GM12875 (cell line): ENCODE measurements around the gene SCN11A.

Experiments used
- H3K4me3 ChIP-seq: one replicate; pipeline ENCODE4 v1.5.1; 2011; ENCODE audit warnings: low read depth, low read length, control low read depth
- CTCF ChIP-seq: IDR thresholded peaks from 2 replicates; pipeline ENCODE4 v1.5.1; 2011; ENCODE audit warnings: low read depth, mild to moderate bottlenecking, control low read depth, inconsistent platforms, low read length, moderate library complexity, borderline replicate concordance; ENCODE audit not compliant: insufficient read depth

The SCN11A gene

GRCh38 chr3:39022286-39022630 lies 29.5 kb downstream of the SCN11A start:
- no peak for TF ChIP-seq CTCF
- no peak overlapping the region for H3K4me3 ChIP-seq

- TF ChIP-seq CTCF = no peak
- H3K4me3 ChIP-seq = no peak overlapping the region
Measured at GRCh38 chr3:39021465-39022285, 30.1 kb downstream of the SCN11A start.

GRCh38 chr3:39021029-39021428 lies 30.7 kb downstream of the SCN11A start:
- no peak for TF ChIP-seq CTCF

GRCh38 chr3:39019299-39019698 lies 32.4 kb downstream of the SCN11A start:
- no peak for TF ChIP-seq CTCF
- H3K4me3 ChIP-seq = no peak overlapping the region

More at GRCh38 chr3:39021029-39021428, 30.7 kb downstream of the SCN11A start:
- H3K4me3 ChIP-seq = no peak overlapping the region

- no peak overlapping the region for H3K4me3 ChIP-seq
Measured at GRCh38 chr3:39015418-39015817, 36.3 kb downstream of the SCN11A start.

GRCh38 chr3:39013921-39014509 lies 37.7 kb downstream of the SCN11A start:
- no peak overlapping the region for H3K4me3 ChIP-seq
- no peak for TF ChIP-seq CTCF

More at GRCh38 chr3:39015418-39015817, 36.3 kb downstream of the SCN11A start:
- no peak for TF ChIP-seq CTCF

- no peak overlapping the region for H3K4me3 ChIP-seq
- no peak for TF ChIP-seq CTCF
Measured at GRCh38 chr3:39013289-39013688, 38.5 kb downstream of the SCN11A start.
